K562 (cell line): Measurements from ENCODE around the gene UQCC5. TPM values are rescaled to one million over a fixed set of nuclear protein-coding genes. Genes with fewer than 3 reads are reported as not detected.

Source experiments
- ATAC-seq: fragments of 200-7000 bp; cut with Tn5 transposase; 3 replicates; pipeline ENCODE4 v1.9.1; 2020; ENCODE audit warnings: moderate library complexity
- BruUV-seq: library from RNA; stranded (reverse); fragments of 400-500 nt; replicated peaks from 2 replicates; lab custom pipeline; 2021; lab: Mats Ljungman, UMichigan
- CTCF ChIA-PET: fragments of 300-600 bp; formaldehyde crosslinking; extraction: SDS; loops from one replicate; lab custom pipeline; 2021; ENCODE audit warnings: low intra/inter-chr PET ratio; lab: Yijun Ruan, JAX
- POLR2A ChIA-PET: fragments of 300-600, 350-650 bp; sonication (Branson Sonifier 250); formaldehyde crosslinking; extraction: SDS; loops from one replicate; lab custom pipeline; 2021; ENCODE audit warnings: antibody characterized with exemption, inconsistent platforms; lab: Yijun Ruan, JAX
- DNase-seq, 4 experiments: peaks; one replicate each; pipeline versions ENCODE4 v3.0.0 to v3.0.0-alpha.2; 2011 to 2018; ENCODE audit warnings: low spot score in 3 of 4, mixed read lengths in 3 of 4; ENCODE audit errors: extremely low read depth in 1 of 4
- FAIRE-seq: peaks from 2 replicates; lab custom pipeline; 2011; peaks lifted over from hg19 to GRCh38; lab: Jason Lieb, UNC
- H2AFZ ChIP-seq: 2 replicates; pipeline ENCODE4 v1.6.0; 2011; ENCODE audit warnings: low read depth, low read length, control low read depth, inconsistent platforms
- H3K27ac ChIP-seq: fragments of 200-600 bp; 3 replicates; pipeline ENCODE4 v1.8.0; 2011; ENCODE audit warnings: low read depth, mild to moderate bottlenecking, control low read depth, inconsistent platforms, low read length, moderate library complexity, mixed read lengths; ENCODE audit errors: extremely low read depth
- H3K27me3 ChIP-seq, 2 experiments: fragments of 300-600 bp in 1 of 2; 2 replicates in 1 of 2; 3 replicates in 1 of 2; pipeline versions ENCODE4 v1.6.0 to v1.8.0; 2011; ENCODE audit warnings: inconsistent platforms in 2 of 2, low read length in 2 of 2, mild to moderate bottlenecking in 1 of 2, mixed read lengths in 1 of 2, moderate library complexity in 1 of 2; ENCODE audit not compliant: control insufficient read depth in 2 of 2, insufficient read depth in 2 of 2
- H3K36me3 ChIP-seq: fragments of 300-600 bp; 3 replicates; pipeline ENCODE4 v1.8.0; 2011; ENCODE audit warnings: mild to moderate bottlenecking, low read length, inconsistent platforms; ENCODE audit not compliant: control insufficient read depth, insufficient read depth
- H3K4me1 ChIP-seq, 2 experiments: fragments of 200-600 bp in 1 of 2; replicated peaks in 1 of 2; 2 replicates in 1 of 2; 3 replicates in 1 of 2; pipeline versions ENCODE4 v1.5.1 to v1.8.0; 2011; ENCODE audit warnings: inconsistent platforms in 2 of 2, low read length in 2 of 2, mild to moderate bottlenecking in 1 of 2, mixed read lengths in 1 of 2, moderate library complexity in 1 of 2; ENCODE audit not compliant: control insufficient read depth in 2 of 2, insufficient read depth in 2 of 2
- H3K4me2 ChIP-seq: 2 replicates; pipeline ENCODE4 v1.6.1; 2011; ENCODE audit warnings: low read length, control low read depth, inconsistent platforms, mixed read lengths; ENCODE audit not compliant: insufficient read depth
- H3K4me3 ChIP-seq: fragments of 200-600 bp; sonication (generic), shearing (Covaris generic); 2 replicates; pipeline ENCODE4 v1.5.1; 2016; ENCODE audit warnings: control low read depth, inconsistent platforms
- H3K79me2 ChIP-seq: fragments of 200-600 bp; 3 replicates; pipeline ENCODE4 v1.8.0; 2011; ENCODE audit warnings: low read length, inconsistent platforms; ENCODE audit not compliant: control insufficient read depth, insufficient read depth
- H3K9ac ChIP-seq, 2 experiments: 2 replicates each; pipeline versions ENCODE4 v1.6.0 to v1.6.1; 2011; ENCODE audit warnings: low read depth in 2 of 2, low read length in 2 of 2, control low read depth in 1 of 2, inconsistent platforms in 1 of 2, mild to moderate bottlenecking in 1 of 2, mixed read lengths in 1 of 2; ENCODE audit not compliant: insufficient read depth in 1 of 2
- H3K9me1 ChIP-seq: one replicate; pipeline ENCODE4 v1.6.0; 2011; ENCODE audit warnings: inconsistent platforms, mild to moderate bottlenecking, low read length, moderate library complexity; ENCODE audit not compliant: control insufficient read depth, insufficient read depth
- H3K9me3 ChIP-seq: replicated peaks from 2 replicates; pipeline ENCODE4 v1.5.1; 2011; ENCODE audit warnings: low read depth, low read length, inconsistent platforms; ENCODE audit not compliant: control insufficient read depth, insufficient read depth
- H4K20me1 ChIP-seq: replicated peaks from 2 replicates; pipeline ENCODE4 v1.6.1; 2011; ENCODE audit warnings: low read length, inconsistent platforms, mixed read lengths; ENCODE audit not compliant: control insufficient read depth, insufficient read depth
- C11orf30 ChIP-seq: fragments of 450-650 bp; IDR thresholded peaks from 2 replicates; pipeline ENCODE4 v1.6.1; 2016; ENCODE audit warnings: low read depth, mild to moderate bottlenecking
- EGR1 ChIP-seq: fragments of 450-650 bp; conservative IDR thresholded peaks from 2 replicates; pipeline ENCODE4 v1.6.1; 2017; ENCODE audit warnings: mild to moderate bottlenecking
- HDAC3 ChIP-seq: fragments of 450-650 bp; IDR thresholded peaks from 2 replicates; pipeline ENCODE4 v1.6.1; 2018; ENCODE audit warnings: borderline replicate concordance, mild to moderate bottlenecking, moderate library complexity; ENCODE audit not compliant: partially characterized antibody
- HMBOX1 ChIP-seq: sonication (generic); IDR thresholded peaks from 2 replicates; pipeline ENCODE4 v1.6.1; 2016
- L3MBTL2 ChIP-seq: fragments of 450-650 bp; IDR thresholded peaks from 2 replicates; pipeline ENCODE4 v1.6.1; 2016; ENCODE audit warnings: mild to moderate bottlenecking, moderate library complexity
- MBD1 ChIP-seq: fragments of 250-450 bp; sonication (Bioruptor Pico); IDR thresholded peaks from 2 replicates; pipeline ENCODE4 v1.8.0; 2022; ENCODE audit warnings: inconsistent platforms
- MTA1 ChIP-seq: fragments of 450-650 bp; IDR thresholded peaks from 2 replicates; pipeline ENCODE4 v1.6.1; 2017; ENCODE audit warnings: borderline replicate concordance
- NFE2 ChIP-seq: IDR thresholded peaks from 2 replicates; pipeline ENCODE4 v1.6.1; 2014; ENCODE audit warnings: antibody characterized with exemption, low read depth
- SETDB1 ChIP-seq: IDR thresholded peaks from one replicate; pipeline ENCODE4 v1.6.1; 2012; ENCODE audit warnings: low read length, control low read depth, inconsistent platforms
- STAT5B ChIP-seq: fragments of 250-450 bp; sonication (Bioruptor Pico); IDR thresholded peaks from 2 replicates; pipeline ENCODE4 v1.8.0; 2021; ENCODE audit warnings: mild to moderate bottlenecking, inconsistent platforms
- VEZF1 ChIP-seq: fragments of 200-800 bp; sonication (Bioruptor generic); IDR thresholded peaks from 2 replicates; pipeline ENCODE4 v1.6.1; 2017; ENCODE audit warnings: missing genetic modification characterization, missing compliant biosample characterization
- YBX1 ChIP-seq: fragments of 450-650 bp; IDR thresholded peaks from 2 replicates; pipeline ENCODE4 v1.7.1; 2016; ENCODE audit warnings: mild to moderate bottlenecking
- ZNF124 ChIP-seq: sonication (generic); formaldehyde crosslinking; IDR thresholded peaks from 2 replicates; pipeline ENCODE4 v1.8.1; 2022; ENCODE audit warnings: missing genetic modification reagents
- ZNF707 ChIP-seq: fragments of 250-450 bp; sonication (Bioruptor Pico); conservative IDR thresholded peaks from 2 replicates; pipeline ENCODE4 v1.8.0; 2022; ENCODE audit warnings: inconsistent platforms, mild to moderate bottlenecking, moderate library complexity
- ZNF785 ChIP-seq: fragments of 250-450 bp; sonication (Bioruptor Pico); IDR thresholded peaks from 2 replicates; pipeline ENCODE4 v1.4.0; 2020; ENCODE audit warnings: mild to moderate bottlenecking
- WGBS: fragments of 100-300 bp; shearing (Covaris generic); methylation state at CpG from one replicate; pipeline ENCODE4 v1.1.6; 2016; ENCODE audit warnings: low coverage, mixed read lengths; ENCODE audit not compliant: insufficient coverage; ENCODE audit errors: missing lambda C conversion rate; 5-methylcytosine and 5-hydroxymethylcytosine counted together
- in situ Hi-C: fragments of 300-500 bp; cut with MboI; formaldehyde crosslinking; loops from 4 replicates; pipeline ENCODE4 v1.15.0; 2018; ENCODE audit warnings: inconsistent platforms, mixed read lengths
- intact Hi-C: fragments of 100-400 bp; cut with micrococcal nuclease; formaldehyde crosslinking; loops from 2 replicates; pipeline ENCODE4 v1.14.2; 2022
- polyA plus RNA-seq, 8 experiments: library from polyadenylated mRNA; depleted of rRNA in 4 of 8; stranded (reverse) in 5 of 8; unstranded in 3 of 8; fragments of >200 nt; fragmentation: Nextera tagmentation in 2 of 8; fragmentation: Illumina TruSeq in 1 of 8; extraction: Ambion mirVana in 2 of 8; extraction: Trizol in 1 of 8; gene quantifications; 2 replicates each; pipeline versions ENCODE4 v1.2.1 to v1.2.3, GENCODE V29; 2011 to 2014; ENCODE audit warnings: inconsistent platforms in 1 of 8, missing spikeins in 1 of 8
- total RNA-seq, 7 experiments: library from RNA; depleted of rRNA in 6 of 7; stranded (reverse); fragments of >200 nt in 6 of 7; fragmentation: Illumina TruSeq in 2 of 7; extraction: Trizol in 2 of 7; gene quantifications; 2 replicates each; pipeline versions ENCODE4 v1.2.1 to v1.2.3, GENCODE V29; 2011 to 2021; ENCODE audit warnings: low replicate concordance in 1 of 7

UQCC5 gene
- total and polyA plus RNA-seq, 9 of the 15 experiments (the other 6 are each of a cell fraction or from before 2014, with no cell fraction given), result 10.2 to 55.4 (median 33.8) TPM

- H3K27ac ChIP-seq, result no peak overlapping the region
- no peaks in the 10 kb centered on the region for H3K9me3 ChIP-seq
- H2AFZ ChIP-seq, result 0 out of 2 replicates have a peak overlapping the region, but pooled peaks have one; percentile 4
- intact Hi-C loops (no loop called here), in situ Hi-C loops (no loop called here)
- H3K27me3 ChIP-seq, result no peaks in the 10 kb centered on the region
- no peak overlapping the region for H3K4me3 ChIP-seq
- H3K9ac ChIP-seq, result peak overlapping the region in 1 of 2 experiments; percentile 55; a peak in 2 of 4 replicates
- CTCF ChIA-PET, result no interaction called here
- POLR2A ChIA-PET, result interaction anchor here (0.6 to 1.5 kb wide), 3 partner anchors 8 to 246 kb away, joined by 3 to 5 read pairs (median 4); no protein-coding TSS in a partner anchor
- DNase-seq, result peak; percentile 21 to 47 (median 36)
- no peaks in the 10 kb centered on the region for H4K20me1 ChIP-seq
- ATAC-seq, result peak; percentile 14; the same call in 2 of the 3 replicates
- 36% methylated on average over 20 of the region's 24 CpGs for WGBS
- BruUV-seq, result no TSS peak
- no peak for FAIRE-seq
- H3K79me2 ChIP-seq, result no peaks in the 10 kb centered on the region
- H3K9me1 ChIP-seq, result no peaks in the 10 kb centered on the region
- no peak overlapping the region for H3K4me2 ChIP-seq
- peaks cover 5 to 52% of the 10 kb centered on the region in 2 experiments; a peak in 3 of 5 replicates for H3K4me1 ChIP-seq
- H3K36me3 ChIP-seq, result no peaks in the 10 kb centered on the region
- TF ChIP-seq ZNF785 (CRISPR knock-in tag), result no peak
- TF ChIP-seq SETDB1, result no peak
- no peak for TF ChIP-seq ZNF707
- TF ChIP-seq STAT5B (CRISPR knock-in tag), result no peak
- TF ChIP-seq YBX1, result no peak
- TF ChIP-seq C11orf30, result peak; percentile 62
- TF ChIP-seq NFE2, result peak; percentile 56; the same call in 1 of the 2 replicates
- TF ChIP-seq HMBOX1, result no peak
- no peak for TF ChIP-seq ZNF124 (CRISPR knock-in tag)
- TF ChIP-seq MBD1 (CRISPR knock-in tag), result no peak
- no peak for TF ChIP-seq MTA1
- TF ChIP-seq HDAC3, result no peak
- peak; percentile 72 for TF ChIP-seq VEZF1 (CRISPR knock-in tag)
- TF ChIP-seq EGR1, result peak; percentile 45; the same call in 1 of the 2 replicates
- no peak for TF ChIP-seq L3MBTL2
Measured at GRCh38 chr3:52498137-52499054, 38.0 kb upstream of the UQCC5 start.
